Stomach (tissue), 9 donors: ENCODE data around the gene KRTAP10-1. TPM values are rescaled to one million over a fixed set of nuclear protein-coding genes. Genes with fewer than 3 reads are reported as not detected.
"Not testable (repeated sequence)": the region's sequence is repeated elsewhere in the genome, so short reads cannot be mapped to it uniquely, and the experiment has no call there.

Experiments used
- DNase-seq, 2 donors: peaks; one replicate each; pipeline versions ENCODE4 v3.0.0 to v3.0.0-alpha.2; 2013 to 2019
- H3K27ac ChIP-seq, 5 donors: fragments of 200-600 bp in 4 of 5; sonication (generic) in 4 of 5; one replicate each; pipeline ENCODE4 v1.5.1; 2013 to 2019; ENCODE audit warnings: mild to moderate bottlenecking in 1 of 5, moderate library complexity in 1 of 5
- H3K27me3 ChIP-seq, 3 donors: fragments of 200-600 bp; sonication (generic); one replicate each; pipeline ENCODE4 v1.5.1; 2017 to 2019; ENCODE audit warnings: mixed run types in 1 of 3
- H3K36me3 ChIP-seq, 4 donors: fragments of 200-600 bp; sonication (generic); 1 replicate in 3 of 4; 2 replicates in 1 of 4; pipeline ENCODE4 v1.5.1; 2016 to 2019
- H3K4me1 ChIP-seq, 4 donors: fragments of 200-600 bp; sonication (generic); one replicate each; pipeline ENCODE4 v1.5.1; 2016 to 2019
- H3K4me3 ChIP-seq, 4 donors: fragments of 200-600 bp; sonication (generic) in 3 of 4; one replicate each; pipeline ENCODE4 v1.5.1; 2016 to 2019; ENCODE audit warnings: mild to moderate bottlenecking in 1 of 4
- H3K9me3 ChIP-seq, 4 donors: fragments of 200-600 bp; sonication (generic); one replicate each; pipeline ENCODE4 v1.5.1; 2016 to 2019
- EP300 ChIP-seq: sonication (generic); formaldehyde crosslinking; IDR thresholded peaks from one replicate; pipeline ENCODE4 v1.6.1; 2017; ENCODE audit warnings: antibody characterized with exemption
- POLR2A ChIP-seq, 4 donors: fragments of 450-650 bp; IDR thresholded peaks; one replicate each; pipeline ENCODE4 v1.6.1; 2016; ENCODE audit warnings: antibody characterized with exemption in 4 of 4, control low read depth in 2 of 4, mild to moderate bottlenecking in 1 of 4, moderate library complexity in 1 of 4
- POLR2AphosphoS5 ChIP-seq, 3 donors: sonication (generic); formaldehyde crosslinking; IDR thresholded peaks; one replicate each; pipeline ENCODE4 v1.6.1; 2016; ENCODE audit warnings: antibody characterized with exemption in 3 of 3
- WGBS, 5 donors: extraction: QIAGEN DNeasy Blood & Tissue Kit in 3 of 5; methylation state at CpG; one replicate each; pipeline versions ENCODE4 v1.1.5 to v1.1.7; 2013 to 2018; 5-methylcytosine and 5-hydroxymethylcytosine counted together
- intact Hi-C: fragments of 100-400 bp; cut with DNase I; formaldehyde crosslinking; loops from one replicate; pipeline ENCODE4 v1.15.1; 2023; ENCODE audit warnings: low total_unique reads
- polyA plus RNA-seq, 3 donors: library from polyadenylated mRNA; stranded (reverse); fragments of 200-250 nt; gene quantifications; one replicate each; pipeline ENCODE4 v1.2.3, GENCODE V29; 2013
- total RNA-seq, 5 donors: library from RNA; depleted of rRNA; stranded (reverse); fragments of >200 nt; gene quantifications; one replicate each; pipeline versions ENCODE4 v1.1.0 to v1.2.3, GENCODE V29; 2014 to 2016
- TF ChIP-seq, protein P1 (sequence below), 7 experiments: fragments of 450-650 bp in 4 of 7; fragments of 200-600 bp in 3 of 7; sonication (generic) in 3 of 7; IDR thresholded peaks; one replicate each; pipeline ENCODE4 v1.5.1; 2016 to 2019; ENCODE audit warnings: antibody characterized with exemption in 7 of 7, control low read depth in 2 of 7, mild to moderate bottlenecking in 1 of 7
- donor health status: healthy with polysubstance abuse.
- donor health status: Bipolar disorder and iron deficiency.
- donor health status: healthy.

The KRTAP10-1 gene
- total and polyA plus RNA-seq, 8 donors: not detected

DNA sequence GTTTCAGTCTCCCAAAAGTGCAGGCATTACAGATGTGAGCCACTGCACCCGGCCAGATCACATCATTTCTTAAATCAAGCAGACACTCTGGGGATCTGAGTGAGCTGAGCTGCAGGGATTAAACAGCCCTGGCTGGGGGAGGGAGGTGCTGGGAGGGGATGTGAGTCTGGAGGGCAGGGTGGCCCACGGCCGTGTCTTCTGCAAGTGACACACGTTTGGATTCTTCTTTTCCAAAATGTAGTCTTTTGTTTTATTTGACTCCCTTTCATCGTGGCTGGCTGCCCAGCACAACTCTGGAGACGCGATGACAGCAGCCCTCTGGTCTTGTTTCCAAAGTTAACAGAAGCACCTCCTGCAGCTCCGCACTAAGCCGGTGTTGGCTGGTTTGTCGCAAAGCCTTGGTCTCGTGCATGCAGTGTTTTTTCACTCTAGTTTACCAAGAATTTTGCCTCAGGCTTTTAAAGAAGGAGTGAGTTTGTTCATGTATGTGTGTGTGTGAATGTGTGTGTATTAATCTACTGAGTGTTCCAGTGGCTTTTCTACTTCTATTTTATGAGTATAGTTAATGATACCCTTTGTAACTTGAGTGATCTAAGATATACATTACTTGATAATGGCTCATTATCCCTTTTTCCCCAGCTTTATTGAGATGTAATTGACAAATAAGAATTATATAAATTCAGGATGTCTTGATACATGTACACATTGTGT is 43.2 kb upstream of the KRTAP10-1 start:
- H3K27ac ChIP-seq: no peak overlapping the region
- intact Hi-C loops: no loop called here
- peaks cover 0 to 53% (median 6%) of the 10 kb centered on the region in 3 donors for H3K27me3 ChIP-seq
- no peaks in the 10 kb centered on the region for H3K4me1 ChIP-seq
- no peaks in the 10 kb centered on the region for H3K36me3 ChIP-seq
- TF ChIP-seq, protein P1, sequence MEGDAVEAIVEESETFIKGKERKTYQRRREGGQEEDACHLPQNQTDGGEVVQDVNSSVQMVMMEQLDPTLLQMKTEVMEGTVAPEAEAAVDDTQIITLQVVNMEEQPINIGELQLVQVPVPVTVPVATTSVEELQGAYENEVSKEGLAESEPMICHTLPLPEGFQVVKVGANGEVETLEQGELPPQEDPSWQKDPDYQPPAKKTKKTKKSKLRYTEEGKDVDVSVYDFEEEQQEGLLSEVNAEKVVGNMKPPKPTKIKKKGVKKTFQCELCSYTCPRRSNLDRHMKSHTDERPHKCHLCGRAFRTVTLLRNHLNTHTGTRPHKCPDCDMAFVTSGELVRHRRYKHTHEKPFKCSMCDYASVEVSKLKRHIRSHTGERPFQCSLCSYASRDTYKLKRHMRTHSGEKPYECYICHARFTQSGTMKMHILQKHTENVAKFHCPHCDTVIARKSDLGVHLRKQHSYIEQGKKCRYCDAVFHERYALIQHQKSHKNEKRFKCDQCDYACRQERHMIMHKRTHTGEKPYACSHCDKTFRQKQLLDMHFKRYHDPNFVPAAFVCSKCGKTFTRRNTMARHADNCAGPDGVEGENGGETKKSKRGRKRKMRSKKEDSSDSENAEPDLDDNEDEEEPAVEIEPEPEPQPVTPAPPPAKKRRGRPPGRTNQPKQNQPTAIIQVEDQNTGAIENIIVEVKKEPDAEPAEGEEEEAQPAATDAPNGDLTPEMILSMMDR (IDR thresholded peaks at IDR 0.05): no peak
- TF ChIP-seq POLR2AphosphoS5 (IDR thresholded peaks at IDR 0.05) (no peak), POLR2A (IDR thresholded peaks at IDR 0.05) (no peak), EP300 (no peak)
- 18 to 29% (median 20%) methylated on average over 11 of the region's 11 CpGs for WGBS, 5 donors
- no peak overlapping the region for H3K4me3 ChIP-seq
- peak in 1 of 2 donors; percentile 45 for DNase-seq
- peaks cover 0 to 30% (median 17%) of the 10 kb centered on the region in 4 donors for H3K9me3 ChIP-seq

GRCh38 chr21:44582055-44582454 is 42.1 kb upstream of the KRTAP10-1 start:
- no peak for DNase-seq
- H3K9me3 ChIP-seq: peaks cover 0 to 36% (median 24%) of the 10 kb centered on the region in 4 donors
- no peaks in the 10 kb centered on the region for H3K36me3 ChIP-seq
- H3K27me3 ChIP-seq: peaks cover 0 to 53% (median 6%) of the 10 kb centered on the region in 3 donors
- no peaks in the 10 kb centered on the region for H3K4me1 ChIP-seq
- H3K4me3 ChIP-seq: no peak overlapping the region
- intact Hi-C loops: no loop called here
- TF ChIP-seq POLR2AphosphoS5 (IDR thresholded peaks at IDR 0.05): no peak
- no peak for TF ChIP-seq POLR2A (IDR thresholded peaks at IDR 0.05)
- TF ChIP-seq EP300: no peak
- TF ChIP-seq, protein P1 (IDR thresholded peaks at IDR 0.05): no peak
- no peak overlapping the region for H3K27ac ChIP-seq
- 74 to 82% (median 79%) methylated on average over 15 of the region's 15 CpGs for WGBS, 5 donors

DNA sequence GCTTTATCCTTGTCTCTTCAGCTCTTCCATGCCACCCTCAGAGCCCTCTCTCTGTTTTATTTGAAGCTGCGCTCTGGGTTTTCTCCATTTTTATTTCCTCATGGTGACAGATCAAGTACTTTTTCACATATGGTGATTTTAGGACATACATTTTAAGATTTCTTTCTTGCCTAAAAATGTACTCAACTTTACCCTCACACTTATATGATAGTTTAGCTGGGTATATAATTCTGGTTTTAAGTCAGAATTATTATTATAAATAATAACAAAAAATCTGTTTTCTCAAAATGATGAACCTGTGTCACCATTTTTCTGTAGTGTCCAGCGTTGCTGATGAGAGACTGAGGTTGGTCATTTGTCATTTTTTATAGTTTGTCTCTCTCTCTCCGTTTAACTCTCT is 41.2 kb upstream of the KRTAP10-1 start:
- intact Hi-C loops: no loop called here
- WGBS, 5 donors: 81 to 90% (median 84%) methylated on average over 3 of the region's 3 CpGs
- no peak overlapping the region for H3K4me3 ChIP-seq
- no peaks in the 10 kb centered on the region for H3K36me3 ChIP-seq
- H3K27me3 ChIP-seq: peaks cover 0 to 48% (median 4%) of the 10 kb centered on the region in 3 donors
- TF ChIP-seq POLR2AphosphoS5 (IDR thresholded peaks at IDR 0.05): no peak
- TF ChIP-seq, protein P1 (IDR thresholded peaks at IDR 0.05): no peak
- DNase-seq: no peak
- H3K9me3 ChIP-seq: peaks cover 0 to 45% (median 32%) of the 10 kb centered on the region in 4 donors
- H3K27ac ChIP-seq: no peak overlapping the region
- no peaks in the 10 kb centered on the region for H3K4me1 ChIP-seq

GRCh38 chr21:44580231-44580821 is 40.3 kb upstream of the KRTAP10-1 start, which contains the start of gene KRTAP10-5:
Gene KRTAP10-5, minus strand, starts transcription at chr21:44580604. Its CDS starts 26 bp downstream, at chr21:44580578.
- H3K27ac ChIP-seq, intact Hi-C loops, H3K4me1 ChIP-seq, H3K4me3 ChIP-seq, H3K36me3 ChIP-seq, DNase-seq: not testable (repeated sequence)
- WGBS, 5 donors: 32 to 45% (median 37%) methylated on average over 12 to 19 of the region's 19 CpGs
- Histone ChIP-seq H3K27me3 (peaks cover 0 to 42% (median 0%) of the 10 kb centered on the region in 3 donors), H3K9me3 (peaks cover 0 to 46% (median 34%) of the 10 kb centered on the region in 4 donors)

- peaks cover 0 to 46% (median 34%) of the 10 kb centered on the region in 4 donors for H3K9me3 ChIP-seq
- DNase-seq: no peak
- TF ChIP-seq, protein P1 (IDR thresholded peaks at IDR 0.05): no peak
- no peak for TF ChIP-seq EP300
- TF ChIP-seq POLR2AphosphoS5 (IDR thresholded peaks at IDR 0.05): no peak
- TF ChIP-seq POLR2A (IDR thresholded peaks at IDR 0.05): no peak
- H3K36me3 ChIP-seq: no peaks in the 10 kb centered on the region
- peaks cover 0 to 4% (median 2%) of the 10 kb centered on the region in 4 donors for H3K4me1 ChIP-seq
- 65 to 81% (median 67%) methylated on average over 7 of the region's 7 CpGs for WGBS, 5 donors
- H3K27me3 ChIP-seq: peaks cover 0 to 44% (median 0%) of the 10 kb centered on the region in 3 donors
- no peak overlapping the region for H3K27ac ChIP-seq
- H3K4me3 ChIP-seq: no peak overlapping the region
- intact Hi-C loops: no loop called here
These were observed 39.8 kb upstream of the KRTAP10-1 start for GRCh38 chr21:44579833-44580144.
